GM21526 (cell line): ENCODE results near the gene ZNF410.
"Not testable (repeated sequence)": the region's sequence is repeated elsewhere in the genome, so short reads cannot be mapped to it uniquely, and the experiment has no call there.

Experiments used
- ATAC-seq: cut with Tn5 transposase; IDR thresholded peaks from one replicate; pipeline ENCODE4 v1.9.1; 2021; ENCODE audit warnings: moderate library complexity; ENCODE audit not compliant: unreplicated experiment, low FRiP score

ZNF410 gene

GRCh38 chr14:73886449-73887317, at the start of gene ZNF410:
TSS of gene ZNF410 (plus strand) at chr14:73886859. CDS start at chr14:73892176, 5,317 bp downstream.
- peak; percentile 90 for ATAC-seq

GRCh38 chr14:73838293-73839034, 48.2 kb upstream of the ZNF410 start:
- not testable (repeated sequence) for ATAC-seq

GRCh38 chr14:73842201-73842600, 44.5 kb upstream of the ZNF410 start:
- ATAC-seq, result no peak

GRCh38 chr14:73842851-73843250, 43.8 kb upstream of the ZNF410 start:
- ATAC-seq, result no peak

- ATAC-seq, result no peak
Measured at GRCh38 chr14:73843296-73843695, 43.4 kb upstream of the ZNF410 start.

- ATAC-seq, result no peak
Measured at GRCh38 chr14:73846947-73847346, 39.7 kb upstream of the ZNF410 start.

GRCh38 chr14:73851000-73851399, 35.7 kb upstream of the ZNF410 start:
- ATAC-seq, result no peak

- ATAC-seq, result peak; percentile 76
Measured at GRCh38 chr14:73851567-73852382, 34.9 kb upstream of the ZNF410 start, which contains the start of gene PTGR2. TSS of gene PTGR2 (plus strand) at chr14:73851831. CDS start at chr14:73858863, 7,032 bp downstream.

- no peak for ATAC-seq
Measured at GRCh38 chr14:73859145-73859544, 27.5 kb upstream of the ZNF410 start.

- no peak for ATAC-seq
Measured at GRCh38 chr14:73861073-73861472, 25.6 kb upstream of the ZNF410 start.

- ATAC-seq, result no peak
Measured at GRCh38 chr14:73862480-73862879, 24.2 kb upstream of the ZNF410 start.

GRCh38 chr14:73863209-73863608, 23.4 kb upstream of the ZNF410 start:
- ATAC-seq, result no peak

- no peak for ATAC-seq
Measured at GRCh38 chr14:73865534-73866113, 21.0 kb upstream of the ZNF410 start.

GRCh38 chr14:73869754-73870153, 16.9 kb upstream of the ZNF410 start:
- not testable (repeated sequence) for ATAC-seq

- no peak for ATAC-seq
Measured at GRCh38 chr14:73870525-73871235, 16.0 kb upstream of the ZNF410 start.

- ATAC-seq, result no peak
Measured at GRCh38 chr14:73873660-73874059, 13.0 kb upstream of the ZNF410 start.

GRCh38 chr14:73877790-73878189, 8.9 kb upstream of the ZNF410 start:
- no peak for ATAC-seq

- no peak for ATAC-seq
Measured at GRCh38 chr14:73878436-73878835, 8.2 kb upstream of the ZNF410 start.

GRCh38 chr14:73879027-73879426, 7.6 kb upstream of the ZNF410 start:
- ATAC-seq, result no peak
